H1 (cell line): Measurements from ENCODE around the gene NCF2. TPM values are rescaled to one million over a fixed set of nuclear protein-coding genes. Genes with fewer than 3 reads are reported as not detected.

Experiments
- CTCF ChIA-PET: fragments of 300-600 bp; sonication (Branson Sonifier 250); formaldehyde crosslinking; loops from one replicate; lab custom pipeline; 2021; ENCODE audit not compliant: partially characterized antibody; lab: Charles Lee
- POLR2A ChIA-PET: fragments of 300-600 bp; sonication (Branson Sonifier 250); formaldehyde crosslinking; loops from one replicate; lab custom pipeline; 2021; ENCODE audit warnings: inconsistent platforms; ENCODE audit not compliant: partially characterized antibody; lab: Charles Lee
- DNase-seq, 2 experiments: peaks; one replicate each; pipeline versions ENCODE4 v3.0.0 to v3.0.0-alpha.2; 2010 to 2022; ENCODE audit warnings: low spot score in 2 of 2, low read depth in 1 of 2, mixed read lengths in 1 of 2
- FAIRE-seq: peaks from 2 replicates; lab custom pipeline; 2011; peaks lifted over from hg19 to GRCh38; lab: Jason Lieb, UNC
- H2AFZ ChIP-seq: 2 replicates; pipeline ENCODE4 v1.8.1; 2012; ENCODE audit warnings: low read length, inconsistent platforms
- H2AK5ac ChIP-seq: 2 replicates; pipeline ENCODE4 v1.6.1; 2013; ENCODE audit warnings: low read depth, low read length
- H2BK120ac ChIP-seq: replicated peaks from 2 replicates; pipeline ENCODE3; 2013; ENCODE audit warnings: low read depth, low read length, inconsistent platforms
- H2BK12ac ChIP-seq: 2 replicates; pipeline ENCODE4 v1.6.1; 2013; ENCODE audit warnings: low read depth, low read length
- H2BK15ac ChIP-seq: 2 replicates; pipeline ENCODE4 v1.6.1; 2013; ENCODE audit warnings: low read length
- H2BK20ac ChIP-seq: 2 replicates; pipeline ENCODE4 v1.6.1; 2013; ENCODE audit warnings: low read length
- H2BK5ac ChIP-seq: 2 replicates; pipeline ENCODE4 v1.6.1; 2013; ENCODE audit warnings: low read depth, low read length
- H3K14ac ChIP-seq: 2 replicates; pipeline ENCODE4 v1.6.1; 2013; ENCODE audit warnings: inconsistent platforms; ENCODE audit not compliant: insufficient read length
- H3K18ac ChIP-seq: 2 replicates; pipeline ENCODE4 v1.6.1; 2013; ENCODE audit warnings: low read length; ENCODE audit errors: extremely low read depth
- H3K23ac ChIP-seq: 2 replicates; pipeline ENCODE4 v1.6.1; 2013; ENCODE audit warnings: inconsistent platforms; ENCODE audit not compliant: insufficient read length
- H3K23me2 ChIP-seq: 2 replicates; pipeline ENCODE4 v1.6.1; 2013; ENCODE audit warnings: low read depth, low read length
- H3K27ac ChIP-seq: 2 replicates; pipeline ENCODE4 v1.6.1; 2011; ENCODE audit warnings: low read depth, low read length, inconsistent platforms
- H3K27me3 ChIP-seq, 4 experiments: replicated peaks in 1 of 4; 1 replicate in 1 of 4; 2 replicates in 3 of 4; pipeline versions ENCODE4 v1.6.1 to v1.8.1; 2011 to 2013; ENCODE audit warnings: low read length in 3 of 4, mild to moderate bottlenecking in 3 of 4, inconsistent platforms in 2 of 4, mixed read lengths in 2 of 4, moderate library complexity in 1 of 4; ENCODE audit not compliant: control insufficient read depth in 3 of 4, insufficient read depth in 3 of 4; ENCODE audit errors: extremely low read depth in 1 of 4
- H3K36me3 ChIP-seq, 4 experiments: 2 replicates each; pipeline versions ENCODE4 v1.6.1 to v1.8.1; 2011 to 2013; ENCODE audit warnings: mild to moderate bottlenecking in 4 of 4, low read length in 3 of 4, moderate library complexity in 2 of 4, control low read depth in 1 of 4, inconsistent platforms in 1 of 4; ENCODE audit not compliant: insufficient read depth in 4 of 4, control insufficient read depth in 2 of 4
- H3K4ac ChIP-seq: replicated peaks from 2 replicates; pipeline ENCODE3; 2013; ENCODE audit warnings: low read length, low read depth, mixed read lengths, inconsistent platforms; ENCODE audit not compliant: insufficient read length
- H3K4me1 ChIP-seq, 4 experiments: replicated peaks in 1 of 4; 1 replicate in 1 of 4; 2 replicates in 3 of 4; pipeline versions ENCODE4 v1.6.1 to v1.8.1; 2011 to 2013; ENCODE audit warnings: low read length in 3 of 4, inconsistent platforms in 2 of 4, mixed read lengths in 1 of 4; ENCODE audit not compliant: insufficient read depth in 4 of 4, control insufficient read depth in 3 of 4
- H3K4me2 ChIP-seq, 2 experiments: 2 replicates each; pipeline versions ENCODE4 v1.6.1 to v1.8.1; 2011 to 2013; ENCODE audit warnings: low read depth in 2 of 2, low read length in 2 of 2, control low read depth in 1 of 2, inconsistent platforms in 1 of 2, mild to moderate bottlenecking in 1 of 2; ENCODE audit not compliant: insufficient read depth in 1 of 2
- H3K4me3 ChIP-seq, 4 experiments: fragments of 200-600, 300-600 bp in 1 of 4; sonication (generic), shearing (Covaris generic), sonication (Bioruptor Twin) in 1 of 4; 2 replicates each; pipeline versions ENCODE4 v1.5.1 to v1.8.1; 2011 to 2016; ENCODE audit warnings: low read length in 4 of 4, low read depth in 3 of 4, control low read depth in 2 of 4, inconsistent platforms in 2 of 4, mild to moderate bottlenecking in 2 of 4, mixed read lengths in 1 of 4, moderate library complexity in 1 of 4; ENCODE audit not compliant: insufficient read depth in 2 of 4; ENCODE audit errors: extremely low read depth in 1 of 4
- H3K56ac ChIP-seq: replicated peaks from 2 replicates; pipeline ENCODE3; 2013; ENCODE audit warnings: low read depth, mild to moderate bottlenecking, mixed read lengths, low read length, inconsistent platforms; ENCODE audit not compliant: insufficient read length
- H3K79me1 ChIP-seq: 2 replicates; pipeline ENCODE4 v1.6.1; 2013; ENCODE audit warnings: low read depth, low read length, control low read depth
- H3K79me2 ChIP-seq, 2 experiments: 2 replicates each; pipeline versions ENCODE4 v1.6.1 to v1.8.1; 2012 to 2013; ENCODE audit warnings: low read length in 2 of 2, mild to moderate bottlenecking in 2 of 2, inconsistent platforms in 1 of 2; ENCODE audit not compliant: insufficient read depth in 2 of 2, control insufficient read depth in 1 of 2
- H3K9ac ChIP-seq, 4 experiments: replicated peaks in 1 of 4; 1 replicate in 1 of 4; 2 replicates in 3 of 4; pipeline versions ENCODE4 v1.6.1 to v1.8.1; 2011 to 2013; ENCODE audit warnings: low read depth in 3 of 4, low read length in 3 of 4, control low read depth in 2 of 4, mild to moderate bottlenecking in 2 of 4, moderate library complexity in 2 of 4, inconsistent platforms in 1 of 4; ENCODE audit errors: extremely low read depth in 1 of 4
- H3K9me3 ChIP-seq, 2 experiments: 2 replicates each; pipeline versions ENCODE4 v1.6.1 to v1.8.1; 2012 to 2013; ENCODE audit warnings: mild to moderate bottlenecking in 2 of 2, moderate library complexity in 2 of 2, control low read depth in 1 of 2, inconsistent platforms in 1 of 2, low read depth in 1 of 2, low read length in 1 of 2, mixed read lengths in 1 of 2; ENCODE audit not compliant: insufficient read depth in 2 of 2
- H4K20me1 ChIP-seq, 2 experiments: replicated peaks in 1 of 2; 2 replicates each; pipeline versions ENCODE3 to v1.8.1; 2011 to 2013; ENCODE audit warnings: inconsistent platforms in 2 of 2, low read length in 2 of 2, mild to moderate bottlenecking in 1 of 2; ENCODE audit not compliant: insufficient read depth in 2 of 2, control insufficient read depth in 1 of 2
- H4K5ac ChIP-seq: 2 replicates; pipeline ENCODE4 v1.6.1; 2013; ENCODE audit warnings: low read length, low read depth, mixed read lengths, inconsistent platforms; ENCODE audit not compliant: insufficient read length
- H4K8ac ChIP-seq: 2 replicates; pipeline ENCODE4 v1.8.0; 2013; ENCODE audit warnings: mild to moderate bottlenecking, moderate library complexity, low read length, inconsistent platforms; ENCODE audit not compliant: insufficient read depth; ENCODE audit errors: extremely low read depth
- H4K91ac ChIP-seq: replicated peaks from 2 replicates; pipeline ENCODE3; 2013; ENCODE audit warnings: low read length, mixed read lengths, inconsistent platforms; ENCODE audit not compliant: insufficient read length
- ASH2L ChIP-seq: fragments of 200-600, 300-600 bp; sonication (generic); IDR thresholded peaks from one replicate; pipeline ENCODE4 v1.7.1; 2017; ENCODE audit warnings: low read length
- CREB1 ChIP-seq: IDR thresholded peaks from 2 replicates; pipeline ENCODE4 v1.6.1; 2012; ENCODE audit warnings: inconsistent platforms
- EGR1 ChIP-seq: IDR thresholded peaks from 2 replicates; pipeline ENCODE4 v1.6.1; 2011; ENCODE audit warnings: low read depth, low read length, borderline replicate concordance
- GABPA ChIP-seq: IDR thresholded peaks from 2 replicates; pipeline ENCODE4 v1.6.1; 2011; ENCODE audit warnings: mild to moderate bottlenecking, low read length, moderate library complexity, borderline replicate concordance; ENCODE audit not compliant: insufficient read depth
- GTF2F1 ChIP-seq: IDR thresholded peaks from 2 replicates; pipeline ENCODE4 v1.6.1; 2012; ENCODE audit warnings: low read depth, low read length, improper control_type of control experiment, borderline replicate concordance
- KDM5A ChIP-seq: fragments of 200-600 bp; IDR thresholded peaks from 2 replicates; pipeline ENCODE4 v1.7.1; 2012; ENCODE audit warnings: mild to moderate bottlenecking, low read length, inconsistent platforms, mixed read lengths
- RFX5 ChIP-seq: IDR thresholded peaks from 2 replicates; pipeline ENCODE4 v1.6.1; 2011; ENCODE audit warnings: low read depth, low read length, improper control_type of control experiment, borderline replicate concordance
- SIX5 ChIP-seq: IDR thresholded peaks from 2 replicates; pipeline ENCODE4 v1.6.1; 2011; ENCODE audit warnings: mild to moderate bottlenecking, low read depth, low read length
- TAF7 ChIP-seq: optimal IDR thresholded peaks from 2 replicates; pipeline ENCODE3; 2011; ENCODE audit warnings: low read depth, mild to moderate bottlenecking, inconsistent platforms, low read length, moderate library complexity, borderline replicate concordance
- TEAD4 ChIP-seq: IDR thresholded peaks from 2 replicates; pipeline ENCODE4 v1.6.1; 2012; ENCODE audit warnings: low read depth, low read length, inconsistent platforms, mixed read lengths
- USF2 ChIP-seq: IDR thresholded peaks from 2 replicates; pipeline ENCODE4 v1.6.1; 2011; ENCODE audit warnings: low read length, improper control_type of control experiment
- YY1 ChIP-seq: IDR thresholded peaks from 2 replicates; pipeline ENCODE4 v1.6.1; 2011; ENCODE audit warnings: low read depth, mild to moderate bottlenecking, low read length
- WGBS, 2 experiments: shearing (Covaris generic) in 1 of 2; methylation state at CpG; one replicate each; pipeline versions ENCODE4 v1.1.6 to v1.1.7; 2013 to 2015; ENCODE audit warnings: low lambda C conversion rate in 2 of 2, mixed read lengths in 2 of 2, inconsistent platforms in 1 of 2, low coverage in 1 of 2, missing lambda C conversion rate in 1 of 2; ENCODE audit not compliant: insufficient replicate concordance in 2 of 2, insufficient coverage in 1 of 2, insufficient read length in 1 of 2; ENCODE audit errors: extremely low coverage in 1 of 2, missing lambda C conversion rate in 1 of 2; 5-methylcytosine and 5-hydroxymethylcytosine counted together
- polyA plus RNA-seq, 7 experiments: library from polyadenylated mRNA; depleted of rRNA in 3 of 7; stranded (reverse) in 5 of 7; unstranded in 2 of 7; fragments of >200 nt in 5 of 7; fragments of 200-250 nt in 2 of 7; gene quantifications; 1 replicate in 5 of 7; 2 replicates in 1 of 7; 4 replicates in 1 of 7; pipeline versions ENCODE4 v1.2.1 to v1.2.3, GENCODE V29; 2011 to 2013; ENCODE audit warnings: missing spikeins in 2 of 7, mixed read lengths in 2 of 7
- total RNA-seq: library from RNA; stranded (reverse); fragmentation: NEBNext Ultra II Directional; extraction: Animal tissue kit (Norgen Biotek cat#: 25700); gene quantifications from 2 replicates; pipeline ENCODE4 v1.2.1, GENCODE V29; 2021

Gene NCF2
- total and polyA plus RNA-seq, 2 of the 8 experiments (the other 6 are each of a cell fraction or from before 2014, with no cell fraction given) = not detected

GRCh38 chr1:183604815-183605214 lies 14.6 kb upstream of the NCF2 start:
- Histone ChIP-seq H3K4ac (no peak overlapping the region), H3K56ac (no peak overlapping the region), H2BK15ac (no peak overlapping the region), H3K9me3 (no peaks in the 10 kb centered on the region), H4K91ac (no peak overlapping the region), H3K79me2 (no peaks in the 10 kb centered on the region), H3K9ac (no peak overlapping the region), H3K18ac (no peak overlapping the region), H3K4me3 (no peak overlapping the region), H2BK12ac (no peak overlapping the region), H3K14ac (no peak overlapping the region), H2BK20ac (no peak overlapping the region), H4K8ac (no peak overlapping the region; the same call in 1 of the 2 replicates), H4K5ac (no peak overlapping the region), H3K4me1 (no peaks in the 10 kb centered on the region), H3K36me3 (no peaks in the 10 kb centered on the region), H3K79me1 (no peaks in the 10 kb centered on the region), H2BK120ac (no peak overlapping the region), H2BK5ac (no peak overlapping the region), H2AK5ac (no peak overlapping the region), H3K23ac (no peak overlapping the region), H3K4me2 (no peak overlapping the region), H3K23me2 (no peaks in the 10 kb centered on the region), H2AFZ (peak overlapping the region; percentile 64; the same call in 1 of the 2 replicates), H3K27me3 (no peaks in the 10 kb centered on the region), H3K27ac (no peak overlapping the region), H4K20me1 (no peaks in the 10 kb centered on the region)
- ChIA-PET POLR2A (no interaction called here), CTCF (interaction anchor here (0.6 to 0.9 kb wide), 2 partner anchors 17 to 334 kb away, joined by 3 to 4 read pairs; no protein-coding TSS in a partner anchor)
- DNase-seq (peak in 1 of 2 experiments; percentile 19), FAIRE-seq (no peak)
- 95% methylated on average over 8 of the region's 8 CpGs; no CpG with 5 or more reads in 1 of the 2 experiments for WGBS, 2 experiments
- TF ChIP-seq ASH2L = no peak
- no peak for TF ChIP-seq EGR1
- TF ChIP-seq KDM5A = no peak
- no peak for TF ChIP-seq GABPA
- TF ChIP-seq USF2 = no peak
- no peak for TF ChIP-seq SIX5
- no peak for TF ChIP-seq CREB1
- TF ChIP-seq RFX5 = no peak
- no peak for TF ChIP-seq GTF2F1
- no peak for TF ChIP-seq TEAD4
- TF ChIP-seq YY1 = no peak
- no peak for TF ChIP-seq TAF7
